Measurements from ENCODE around the gene DIP2A.
A peak's percentile ranks its signal among the peaks of the same experiment; 100 is the strongest.
"Not testable (repeated sequence)": the region's sequence is repeated elsewhere in the genome, so short reads cannot be mapped to it uniquely, and the experiment has no call there.

Gene DIP2A

GRCh38 chr21:46518983-46519583 is 60.4 kb downstream of the DIP2A start:
- no peak for DNase-seq (ENCODE audit: low read depth in 4 of 4, low spot score in 1 of 4)

- DNase-seq (ENCODE audit: low read depth in 4 of 4, low spot score in 1 of 4), result not testable (repeated sequence)
Observed at GRCh38 chr21:46527393-46527792, 68.7 kb downstream of the DIP2A start.

- DNase-seq (ENCODE audit: low read depth in 4 of 4, low spot score in 1 of 4), result no peak
Observed at GRCh38 chr21:46527801-46528200, 69.1 kb downstream of the DIP2A start.

- no peak for DNase-seq (ENCODE audit: low read depth in 4 of 4, low spot score in 1 of 4)
Observed at GRCh38 chr21:46532080-46532479, 73.4 kb downstream of the DIP2A start.

- no peak for DNase-seq (ENCODE audit: low read depth in 4 of 4, low spot score in 1 of 4)
Observed at GRCh38 chr21:46537026-46537425, 78.3 kb downstream of the DIP2A start.

- no peak for DNase-seq (ENCODE audit: low read depth in 4 of 4, low spot score in 1 of 4)
Observed at GRCh38 chr21:46538262-46538661, 79.6 kb downstream of the DIP2A start.

DNA sequence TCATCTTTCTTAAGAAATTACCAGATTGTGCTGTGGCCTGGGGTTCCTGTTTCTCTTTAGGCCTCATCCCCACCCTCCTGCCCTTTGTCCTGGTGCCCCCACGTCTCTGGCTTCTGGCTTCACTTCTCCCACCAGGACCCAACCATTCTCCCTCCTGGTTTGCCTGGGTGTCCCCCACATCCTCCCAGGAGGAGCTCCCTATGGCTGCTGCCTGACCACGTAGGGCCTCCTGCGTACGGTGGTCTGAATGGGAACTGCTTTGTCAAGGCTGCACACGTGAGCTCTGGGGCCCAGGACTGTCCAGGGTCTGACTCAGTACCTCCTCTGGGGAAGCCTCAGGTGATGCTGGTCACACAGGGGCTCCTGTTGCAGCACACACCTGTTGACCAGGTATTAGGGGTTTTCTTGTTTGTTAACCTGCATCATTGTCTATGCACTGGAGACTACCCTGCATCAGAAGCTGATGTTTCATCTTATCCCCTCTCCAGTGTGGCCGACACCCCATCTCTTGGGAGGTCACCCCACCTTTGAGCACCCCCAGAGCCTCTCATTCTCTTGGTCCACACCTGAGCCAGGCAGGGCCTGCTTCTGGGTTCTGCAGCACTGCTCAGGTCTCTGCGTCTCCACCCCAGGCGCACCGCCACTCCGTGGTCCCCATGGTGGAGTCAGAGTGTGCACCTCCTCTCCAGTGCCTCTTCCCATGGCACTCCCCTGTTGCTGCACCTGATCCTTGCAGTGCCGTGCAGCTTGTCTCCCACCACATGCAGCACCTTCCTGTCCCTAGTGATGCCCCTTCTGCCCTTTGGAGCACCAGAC is 80.4 kb downstream of the DIP2A start:
- DNase-seq (ENCODE audit: low read depth in 4 of 4, low spot score in 1 of 4), result no peak

DNA sequence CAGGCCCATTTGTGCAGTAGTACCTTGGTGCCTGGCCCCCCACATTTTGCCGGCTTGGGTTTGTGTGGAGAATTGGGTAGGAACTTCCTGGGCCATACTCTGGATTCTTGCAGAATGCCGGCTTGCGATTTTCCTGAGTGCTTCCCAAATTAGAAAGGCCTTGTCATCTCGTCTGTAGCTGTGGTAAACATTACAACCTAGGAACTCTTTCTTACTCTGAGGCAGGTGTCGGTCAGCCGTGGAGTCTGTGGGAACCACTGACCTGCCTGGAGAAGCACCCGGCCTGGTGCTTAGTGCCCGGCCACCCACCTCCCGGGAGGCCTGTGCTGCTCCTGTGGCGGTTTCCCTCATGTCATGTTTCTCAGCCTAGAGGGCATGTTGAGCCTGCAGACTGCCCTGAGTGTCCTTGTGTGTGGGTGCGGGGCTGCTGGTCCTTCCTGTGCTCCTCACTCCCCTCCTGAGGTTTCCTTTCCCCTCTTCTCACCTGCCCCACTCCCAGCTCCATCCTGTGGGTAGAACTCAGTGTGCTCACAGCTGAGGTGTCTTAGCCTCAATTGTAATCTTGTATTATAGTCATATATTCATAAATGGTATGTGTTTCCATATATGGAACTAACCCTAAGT is 81.5 kb downstream of the DIP2A start:
- DNase-seq (ENCODE audit: low read depth in 4 of 4, low spot score in 1 of 4), result no peak

GRCh38 chr21:46542588-46543124 is 84.0 kb downstream of the DIP2A start:
- DNase-seq (ENCODE audit: low read depth in 4 of 4, low spot score in 1 of 4), result no peak

GRCh38 chr21:46543306-46543705 is 84.6 kb downstream of the DIP2A start:
- DNase-seq (ENCODE audit: low read depth in 4 of 4, low spot score in 1 of 4), result no peak

DNA sequence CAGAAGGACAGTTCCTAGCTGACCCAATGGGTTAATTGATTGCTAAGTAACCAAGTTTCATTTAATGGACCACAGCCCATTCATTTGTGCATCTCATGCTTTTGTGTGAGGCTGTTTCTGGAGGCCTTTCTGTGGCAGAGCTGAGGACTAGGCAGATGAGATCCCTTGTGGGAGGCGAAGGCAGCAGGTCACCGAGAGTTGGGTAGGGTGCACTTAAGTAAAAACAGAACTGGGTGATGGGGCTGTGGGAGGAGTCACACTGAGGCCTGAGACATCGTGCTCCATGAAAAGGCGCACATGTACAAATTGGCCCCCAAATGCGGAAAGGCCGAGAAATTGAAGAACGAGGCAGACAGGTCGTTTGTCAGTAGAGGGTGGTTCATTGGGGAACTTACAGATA is 85.3 kb downstream of the DIP2A start:
- DNase-seq (ENCODE audit: low read depth in 4 of 4, low spot score in 1 of 4), result no peak

DNA sequence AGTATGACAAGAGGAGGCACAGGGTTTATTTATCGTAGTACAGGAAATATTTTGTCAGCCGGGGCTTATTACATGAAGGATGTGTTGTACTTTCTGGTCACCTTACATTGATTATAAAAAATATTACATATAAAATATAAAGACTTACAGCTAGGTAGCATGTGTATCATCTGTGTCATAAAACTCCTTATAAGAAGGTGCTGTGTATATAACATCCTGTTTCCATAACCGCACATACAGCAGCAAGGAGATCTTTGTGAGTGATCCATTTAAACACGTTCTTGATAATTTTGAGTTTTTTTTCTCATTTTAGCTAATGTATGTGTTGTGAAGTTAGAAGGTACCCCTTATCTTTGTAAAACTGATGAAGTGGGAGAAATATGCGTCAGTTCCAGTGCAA is 86.1 kb downstream of the DIP2A start:
- no peak for DNase-seq (ENCODE audit: low read depth in 4 of 4, low spot score in 1 of 4)

DNA sequence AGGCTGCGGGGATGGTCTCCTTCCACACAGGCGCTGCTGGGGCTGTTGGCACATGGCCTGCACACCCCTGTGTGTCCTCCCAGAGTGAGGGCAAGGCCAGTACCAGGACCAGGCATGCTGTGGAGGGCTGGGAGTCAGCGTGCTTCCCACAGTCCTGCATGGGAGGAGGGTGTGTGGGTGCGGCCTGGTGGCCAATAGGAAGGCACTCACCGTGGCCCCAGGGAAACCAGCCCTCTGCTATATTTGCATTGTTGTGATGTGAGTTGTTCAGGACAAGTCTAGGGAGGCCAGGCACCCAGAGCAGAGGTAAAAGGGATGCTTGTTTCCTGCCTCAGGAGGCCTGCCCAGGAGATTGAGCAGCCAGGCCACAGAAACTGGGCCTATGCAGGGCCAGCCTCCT is 86.7 kb downstream of the DIP2A start:
- DNase-seq (ENCODE audit: low read depth in 4 of 4, low spot score in 1 of 4), result no peak

DNA sequence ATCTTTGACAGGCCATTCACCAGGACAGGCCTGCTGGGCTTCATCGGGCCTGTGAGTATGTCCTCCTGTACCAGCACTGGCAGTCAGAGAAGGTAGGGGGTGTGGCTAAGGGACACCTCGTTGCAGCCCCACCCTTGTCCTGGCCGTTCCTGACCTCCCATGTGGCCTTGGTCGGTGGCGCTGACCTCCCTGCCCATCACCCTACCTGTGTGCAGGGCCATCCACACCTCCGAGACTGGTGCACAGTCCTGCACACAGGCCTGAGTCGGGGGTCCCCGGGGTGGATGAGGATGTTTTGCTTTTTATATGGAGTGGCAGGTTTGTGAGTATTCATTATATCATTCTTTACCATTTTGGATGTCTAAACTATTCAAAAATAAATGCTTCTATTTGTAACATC is 87.2 kb downstream of the DIP2A start:
- DNase-seq (ENCODE audit: low read depth in 4 of 4, low spot score in 1 of 4), result no peak

DNA sequence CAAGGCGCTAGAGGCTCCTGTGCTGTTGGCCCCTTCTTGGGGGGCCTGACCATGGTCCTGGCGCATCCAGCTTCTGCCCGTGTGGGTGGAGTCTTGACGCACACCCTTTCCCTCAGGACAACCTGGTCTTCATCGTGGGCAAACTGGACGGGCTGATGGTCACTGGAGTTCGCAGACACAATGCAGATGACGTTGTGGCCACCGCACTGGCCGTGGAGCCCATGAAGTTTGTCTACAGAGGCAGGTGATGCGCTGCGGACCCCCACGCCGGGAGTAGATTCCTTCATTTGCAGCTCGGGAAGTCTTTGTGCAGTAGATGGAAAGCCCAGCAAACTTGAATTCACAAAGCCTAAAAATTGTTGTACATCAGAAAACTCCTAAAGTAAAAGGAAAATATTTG is 88.1 kb downstream of the DIP2A start:
- DNase-seq (ENCODE audit: low read depth in 4 of 4, low spot score in 1 of 4), result no peak

GRCh38 chr21:46549650-46550049 is 91.0 kb downstream of the DIP2A start:
- no peak for DNase-seq (ENCODE audit: low read depth in 4 of 4, low spot score in 1 of 4)

GRCh38 chr21:46550116-46550941 is 91.6 kb downstream of the DIP2A start:
- no peak for DNase-seq (ENCODE audit: low read depth in 4 of 4, low spot score in 1 of 4)

DNA sequence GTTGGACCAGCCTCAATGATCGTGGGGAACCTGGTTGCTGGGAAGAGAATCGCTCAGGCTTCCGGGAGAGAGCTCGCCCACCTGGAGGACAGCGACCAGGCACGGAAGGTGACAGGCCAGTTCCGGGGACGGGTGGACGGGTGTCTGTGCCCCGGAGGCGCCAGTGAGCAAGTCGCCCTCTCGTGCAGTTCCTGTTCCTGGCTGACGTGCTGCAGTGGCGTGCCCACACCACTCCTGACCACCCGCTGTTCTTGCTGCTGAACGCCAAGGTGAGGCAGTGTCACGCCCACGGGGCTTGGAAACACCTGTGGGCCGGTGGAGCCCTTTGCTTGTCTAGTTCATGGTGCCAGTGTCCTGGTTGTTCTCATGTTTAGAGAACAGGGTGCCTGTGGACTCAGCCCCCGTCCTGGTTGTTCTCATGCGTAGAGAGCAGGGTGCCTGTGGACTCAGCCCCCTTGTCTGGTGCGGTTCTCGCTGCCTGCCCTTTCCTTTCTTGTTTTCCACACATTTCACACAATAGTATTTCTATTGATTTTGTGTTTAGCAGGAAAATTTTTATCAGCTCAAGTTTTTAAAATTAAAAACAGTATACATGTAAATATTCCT is 93.0 kb downstream of the DIP2A start:
- DNase-seq (ENCODE audit: low read depth in 4 of 4, low spot score in 1 of 4), result peak in 1 of 4 experiments; percentile 28

DNA sequence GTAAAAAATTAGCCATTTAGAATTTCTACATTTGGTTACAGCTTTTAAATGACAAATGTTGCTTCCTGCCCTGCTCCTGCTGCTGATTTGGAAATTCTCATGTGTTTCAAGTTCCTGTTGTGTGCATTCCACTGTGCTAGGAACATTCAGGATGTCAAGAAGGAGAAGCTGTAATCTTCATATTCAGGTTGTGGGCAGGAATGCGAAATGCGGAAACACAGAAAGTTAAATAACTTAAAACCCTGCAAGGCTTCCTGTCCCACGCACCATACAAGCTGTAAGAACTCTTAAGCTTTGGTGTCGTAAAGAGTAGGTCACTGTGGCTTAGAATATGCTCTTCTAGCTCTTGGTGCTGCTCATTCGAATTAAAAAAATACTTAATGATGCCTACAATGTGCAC is 93.6 kb downstream of the DIP2A start:
- DNase-seq (ENCODE audit: low read depth in 4 of 4, low spot score in 1 of 4), result no peak

DNA sequence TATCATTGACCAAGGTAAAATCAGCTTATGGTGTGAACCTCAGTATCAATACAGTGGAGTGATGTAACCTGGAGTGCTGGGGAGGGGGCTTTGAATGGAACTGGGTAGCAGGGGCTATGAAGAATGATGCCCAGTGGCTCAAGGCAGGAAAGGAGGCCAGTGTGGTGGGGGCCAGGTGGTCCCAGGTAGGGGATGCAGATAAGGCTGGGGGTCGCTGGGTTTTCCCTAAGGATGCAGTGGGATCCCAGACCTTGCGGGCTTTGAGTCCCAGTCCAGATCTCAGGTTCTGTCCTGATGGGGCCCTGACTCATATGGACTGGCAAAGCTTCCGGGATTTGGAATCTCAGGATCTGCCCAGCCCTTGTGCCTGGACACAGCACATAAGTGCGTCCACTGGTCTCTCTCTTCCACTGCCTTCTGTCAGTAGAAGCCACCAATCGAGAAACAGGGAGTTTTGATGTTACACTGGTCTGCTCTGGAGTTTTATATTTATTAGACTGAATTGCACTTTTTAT is 94.2 kb downstream of the DIP2A start:
- DNase-seq (ENCODE audit: low read depth in 4 of 4, low spot score in 1 of 4), result no peak

DNA sequence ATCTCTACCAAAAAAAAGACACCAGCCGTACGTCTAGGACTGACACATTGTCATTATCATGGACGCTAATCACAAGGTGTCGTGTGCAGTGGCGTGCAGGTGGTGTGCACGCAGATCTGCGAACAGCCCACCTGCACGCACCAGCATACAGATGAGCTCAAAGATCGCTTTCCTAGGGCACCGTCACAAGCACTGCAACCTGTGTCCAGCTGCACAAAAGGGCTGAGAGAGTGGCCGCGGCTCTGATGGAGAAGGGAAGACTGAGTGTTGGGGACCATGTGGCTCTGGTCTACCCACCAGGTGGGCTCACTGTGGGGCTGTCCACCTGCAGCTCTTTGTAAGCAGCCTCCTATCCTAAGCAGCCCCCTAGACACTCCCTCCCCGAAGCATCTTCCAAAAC is 95.3 kb downstream of the DIP2A start:
- no peak for DNase-seq (ENCODE audit: low read depth in 4 of 4, low spot score in 1 of 4)

Data from stimulated activated CD4-positive, alpha-beta T cell treated with anti-CD3 and anti-CD28 coated beads, Interleukin-1b, Interleukin-23, amount 100 ng/mL, for 24 hours (primary cell).